Esophagus muscularis mucosa (tissue), 3 donors: ENCODE data around the gene MAN2B1.

Source experiments
- POLR2A ChIP-seq: fragments of 450-650 bp; IDR thresholded peaks from one replicate; pipeline ENCODE4 v1.6.1; 2017; ENCODE audit warnings: antibody characterized with exemption, moderate library complexity, mild to moderate bottlenecking, low read depth
- TF ChIP-seq, protein P1 (sequence below), 3 experiments: fragments of 200-600 bp in 2 of 3; fragments of 450-650 bp in 1 of 3; sonication (generic) in 2 of 3; IDR thresholded peaks; one replicate each; pipeline ENCODE4 v1.5.1; 2017 to 2019; ENCODE audit warnings: antibody characterized with exemption in 3 of 3, mild to moderate bottlenecking in 2 of 3, moderate library complexity in 1 of 3

- no peak for TF ChIP-seq POLR2A
- TF ChIP-seq, protein P1, sequence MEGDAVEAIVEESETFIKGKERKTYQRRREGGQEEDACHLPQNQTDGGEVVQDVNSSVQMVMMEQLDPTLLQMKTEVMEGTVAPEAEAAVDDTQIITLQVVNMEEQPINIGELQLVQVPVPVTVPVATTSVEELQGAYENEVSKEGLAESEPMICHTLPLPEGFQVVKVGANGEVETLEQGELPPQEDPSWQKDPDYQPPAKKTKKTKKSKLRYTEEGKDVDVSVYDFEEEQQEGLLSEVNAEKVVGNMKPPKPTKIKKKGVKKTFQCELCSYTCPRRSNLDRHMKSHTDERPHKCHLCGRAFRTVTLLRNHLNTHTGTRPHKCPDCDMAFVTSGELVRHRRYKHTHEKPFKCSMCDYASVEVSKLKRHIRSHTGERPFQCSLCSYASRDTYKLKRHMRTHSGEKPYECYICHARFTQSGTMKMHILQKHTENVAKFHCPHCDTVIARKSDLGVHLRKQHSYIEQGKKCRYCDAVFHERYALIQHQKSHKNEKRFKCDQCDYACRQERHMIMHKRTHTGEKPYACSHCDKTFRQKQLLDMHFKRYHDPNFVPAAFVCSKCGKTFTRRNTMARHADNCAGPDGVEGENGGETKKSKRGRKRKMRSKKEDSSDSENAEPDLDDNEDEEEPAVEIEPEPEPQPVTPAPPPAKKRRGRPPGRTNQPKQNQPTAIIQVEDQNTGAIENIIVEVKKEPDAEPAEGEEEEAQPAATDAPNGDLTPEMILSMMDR (IDR thresholded peaks at IDR 0.05): no peak
Measured at GRCh38 chr19:12687496-12688196, 21.1 kb upstream of the MAN2B1 start, which contains the start of gene GNG14.
